Karpas-422 (cell line): Measurements from ENCODE around the gene IER5. TPM values are rescaled to one million over a fixed set of nuclear protein-coding genes. Genes with fewer than 3 reads are reported as not detected.

Experiments
- DNase-seq: peaks from one replicate; pipeline ENCODE4 v3.0.0-alpha.2; 2015
- H2AFZ ChIP-seq: fragments of 200-600 bp; sonication (generic); 2 replicates; pipeline ENCODE4 v1.6.1; 2014; ENCODE audit warnings: antibody characterized with exemption, low read length, mixed read lengths
- H3K27ac ChIP-seq: fragments of 200-600 bp; sonication (generic); 2 replicates; pipeline ENCODE4 v1.5.1; 2014; ENCODE audit warnings: mild to moderate bottlenecking, low read length, moderate library complexity
- H3K27me3 ChIP-seq: fragments of 200-600 bp; sonication (generic); 2 replicates; pipeline ENCODE4 v1.6.1; 2014; ENCODE audit warnings: low read length, mixed read lengths
- H3K36me3 ChIP-seq: fragments of 200-600 bp; sonication (generic); 2 replicates; pipeline ENCODE4 v1.6.1; 2014; ENCODE audit warnings: low read length, mixed read lengths; ENCODE audit not compliant: insufficient read depth
- H3K4me1 ChIP-seq: fragments of 200-600 bp; sonication (generic); 2 replicates; pipeline ENCODE4 v1.6.1; 2014; ENCODE audit warnings: mild to moderate bottlenecking, low read length, mixed read lengths
- H3K4me2 ChIP-seq: fragments of 200-600 bp; sonication (generic); 2 replicates; pipeline ENCODE4 v1.6.1; 2014; ENCODE audit warnings: low read length, low read depth, mild to moderate bottlenecking; ENCODE audit not compliant: poor library complexity, severe bottlenecking
- H3K4me3 ChIP-seq: fragments of 200-600 bp; sonication (generic); 2 replicates; pipeline ENCODE4 v1.5.1; 2014; ENCODE audit warnings: mild to moderate bottlenecking, antibody characterized with exemption, low read length, mixed read lengths
- H3K79me2 ChIP-seq: fragments of 200-600 bp; sonication (generic); 2 replicates; pipeline ENCODE4 v1.6.1; 2014; ENCODE audit warnings: mild to moderate bottlenecking, low read length, mixed read lengths
- H3K9ac ChIP-seq: fragments of 200-600 bp; sonication (generic); 2 replicates; pipeline ENCODE4 v1.6.0; 2014; ENCODE audit warnings: low read length
- H3K9me2 ChIP-seq: fragments of 200-600 bp; sonication (generic), shearing (Covaris generic); replicated peaks from 2 replicates; pipeline ENCODE4 v1.6.0; 2014; ENCODE audit warnings: mild to moderate bottlenecking, low read length, moderate library complexity; ENCODE audit not compliant: insufficient read depth
- H3K9me3 ChIP-seq: fragments of 300-700, 200-600 bp; sonication (generic); 2 replicates; pipeline ENCODE4 v1.6.1; 2014; ENCODE audit warnings: low read length, mixed read lengths
- H4K20me1 ChIP-seq: fragments of 200-600 bp; sonication (generic); 2 replicates; pipeline ENCODE4 v1.6.1; 2014; ENCODE audit warnings: mild to moderate bottlenecking, antibody characterized with exemption, low read length, low read depth; ENCODE audit not compliant: insufficient read depth
- total RNA-seq: library from RNA; depleted of rRNA; stranded (reverse); fragments of >200 nt; shearing (Covaris generic); gene quantifications from 2 replicates; pipeline ENCODE4 v1.2.3, GENCODE V29; 2014; ENCODE audit warnings: low replicate concordance

The IER5 gene
- total RNA-seq, 1 experiment from 2014 or later: 5.3 TPM

GRCh38 chr1:181117648-181118449, 29.3 kb downstream of the IER5 start:
- no peaks in the 10 kb centered on the region for H3K79me2 ChIP-seq
- no peak overlapping the region for H3K27ac ChIP-seq
- no peaks in the 10 kb centered on the region for H3K9me3 ChIP-seq
- H3K4me1 ChIP-seq: peaks cover 5% of the 10 kb centered on the region
- no peaks in the 10 kb centered on the region for H3K9me2 ChIP-seq
- no peaks in the 10 kb centered on the region for H4K20me1 ChIP-seq
- no peak for DNase-seq
- no peak overlapping the region for H3K9ac ChIP-seq
- no peak overlapping the region for H3K4me3 ChIP-seq
- no peak overlapping the region for H2AFZ ChIP-seq
- H3K36me3 ChIP-seq: no peaks in the 10 kb centered on the region
- H3K4me2 ChIP-seq: no peak overlapping the region
- no peaks in the 10 kb centered on the region for H3K27me3 ChIP-seq

GRCh38 chr1:181119093-181119989, 30.8 kb downstream of the IER5 start:
- no peaks in the 10 kb centered on the region for H4K20me1 ChIP-seq
- no peak overlapping the region for H2AFZ ChIP-seq
- no peaks in the 10 kb centered on the region for H3K9me3 ChIP-seq
- no peak overlapping the region for H3K27ac ChIP-seq
- no peak overlapping the region for H3K4me3 ChIP-seq
- H3K4me1 ChIP-seq: peaks cover 5% of the 10 kb centered on the region
- H3K4me2 ChIP-seq: no peak overlapping the region
- no peak overlapping the region for H3K9ac ChIP-seq
- H3K9me2 ChIP-seq: no peaks in the 10 kb centered on the region
- H3K27me3 ChIP-seq: no peaks in the 10 kb centered on the region
- no peak for DNase-seq
- no peaks in the 10 kb centered on the region for H3K36me3 ChIP-seq
- no peaks in the 10 kb centered on the region for H3K79me2 ChIP-seq

DNA sequence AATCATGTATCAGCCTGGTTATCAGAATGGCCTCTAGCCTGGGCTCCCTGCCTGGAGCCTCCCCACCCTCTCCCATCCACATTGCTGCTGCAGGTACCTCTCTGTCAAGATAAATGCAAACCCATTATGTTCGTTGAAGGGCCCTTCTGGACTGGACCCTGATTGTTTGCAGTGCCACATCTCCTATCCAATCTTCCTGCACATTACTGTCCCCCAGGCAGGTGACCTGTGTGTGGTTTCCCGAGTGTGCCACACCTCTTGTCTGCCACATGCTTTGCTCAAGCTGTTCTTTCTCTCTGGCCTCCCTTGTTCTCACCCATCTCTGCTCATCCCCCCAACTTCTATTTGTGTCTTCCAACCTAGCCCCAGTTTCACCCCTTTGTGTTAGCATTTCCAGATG, 32.4 kb downstream of the IER5 start:
- Histone ChIP-seq H3K4me1 (no peaks in the 10 kb centered on the region), H3K9me3 (no peaks in the 10 kb centered on the region), H4K20me1 (no peaks in the 10 kb centered on the region), H2AFZ (no peak overlapping the region), H3K9ac (no peak overlapping the region), H3K4me3 (no peak overlapping the region), H3K9me2 (no peaks in the 10 kb centered on the region), H3K27ac (no peak overlapping the region), H3K36me3 (no peaks in the 10 kb centered on the region), H3K27me3 (no peaks in the 10 kb centered on the region), H3K4me2 (no peak overlapping the region), H3K79me2 (no peaks in the 10 kb centered on the region)
- DNase-seq: no peak

GRCh38 chr1:181121498-181121897, 33.0 kb downstream of the IER5 start:
- Histone ChIP-seq H3K27ac (no peak overlapping the region), H4K20me1 (no peaks in the 10 kb centered on the region), H3K4me3 (no peak overlapping the region), H3K9ac (no peak overlapping the region), H3K4me1 (no peaks in the 10 kb centered on the region), H2AFZ (no peak overlapping the region), H3K9me2 (no peaks in the 10 kb centered on the region), H3K9me3 (no peaks in the 10 kb centered on the region), H3K36me3 (no peaks in the 10 kb centered on the region), H3K79me2 (no peaks in the 10 kb centered on the region), H3K27me3 (no peaks in the 10 kb centered on the region), H3K4me2 (no peak overlapping the region)
- no peak for DNase-seq

- DNase-seq: no peak
- H3K79me2 ChIP-seq: no peaks in the 10 kb centered on the region
- no peaks in the 10 kb centered on the region for H3K27me3 ChIP-seq
- no peaks in the 10 kb centered on the region for H4K20me1 ChIP-seq
- no peaks in the 10 kb centered on the region for H3K36me3 ChIP-seq
- H3K9me3 ChIP-seq: no peaks in the 10 kb centered on the region
- no peaks in the 10 kb centered on the region for H3K9me2 ChIP-seq
- H3K27ac ChIP-seq: no peak overlapping the region
- no peak overlapping the region for H3K9ac ChIP-seq
- H3K4me2 ChIP-seq: no peak overlapping the region
- no peak overlapping the region for H3K4me3 ChIP-seq
- no peaks in the 10 kb centered on the region for H3K4me1 ChIP-seq
- no peak overlapping the region for H2AFZ ChIP-seq
Measured at GRCh38 chr1:181122222-181122621, 33.7 kb downstream of the IER5 start.

GRCh38 chr1:181123173-181123572, 34.7 kb downstream of the IER5 start:
- Histone ChIP-seq H3K4me1 (peaks cover under 1% of the 10 kb centered on the region; the same call in 1 of the 2 replicates), H3K27me3 (no peaks in the 10 kb centered on the region), H3K79me2 (no peaks in the 10 kb centered on the region), H3K36me3 (no peaks in the 10 kb centered on the region), H3K27ac (no peak overlapping the region), H3K4me2 (no peak overlapping the region), H4K20me1 (peaks cover 2% of the 10 kb centered on the region; the same call in 1 of the 2 replicates), H3K9me2 (no peaks in the 10 kb centered on the region), H3K9me3 (no peaks in the 10 kb centered on the region), H2AFZ (no peak overlapping the region), H3K4me3 (no peak overlapping the region), H3K9ac (no peak overlapping the region)
- DNase-seq: no peak

DNA sequence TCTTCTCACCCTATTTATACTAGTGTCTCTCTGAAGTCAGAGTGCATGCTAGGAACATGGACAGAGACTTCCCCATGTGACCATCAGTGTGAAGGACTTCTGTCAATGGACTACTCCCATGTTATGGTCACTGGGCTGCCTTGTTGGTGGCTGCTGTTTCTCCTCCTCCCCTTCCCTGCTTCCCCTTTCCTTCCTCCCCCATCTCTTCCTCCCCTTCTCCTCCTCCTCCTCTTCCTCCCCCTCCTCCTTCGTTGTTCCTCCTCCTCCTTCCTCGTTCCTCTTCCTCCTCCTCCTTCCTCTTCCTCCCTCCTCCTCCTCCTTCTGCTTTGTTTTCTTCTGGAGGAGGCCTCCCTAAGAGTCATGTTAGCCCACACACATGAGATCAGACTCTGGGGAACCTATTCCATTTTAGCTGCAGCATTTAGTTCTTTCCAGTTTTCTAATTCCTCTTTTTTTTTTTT, 35.8 kb downstream of the IER5 start:
- Histone ChIP-seq H2AFZ (no peak overlapping the region), H3K27me3 (no peaks in the 10 kb centered on the region), H3K79me2 (no peaks in the 10 kb centered on the region), H3K9me3 (no peaks in the 10 kb centered on the region), H3K9ac (no peak overlapping the region), H3K4me1 (peaks cover 12% of the 10 kb centered on the region), H3K4me2 (no peak overlapping the region), H4K20me1 (peaks cover 6% of the 10 kb centered on the region; the same call in 1 of the 2 replicates), H3K4me3 (no peak overlapping the region), H3K36me3 (no peaks in the 10 kb centered on the region), H3K9me2 (no peaks in the 10 kb centered on the region), H3K27ac (no peak overlapping the region)
- no peak for DNase-seq

- Histone ChIP-seq H4K20me1 (peaks cover 6% of the 10 kb centered on the region; the same call in 1 of the 2 replicates), H3K27me3 (no peaks in the 10 kb centered on the region), H3K79me2 (no peaks in the 10 kb centered on the region), H2AFZ (no peak overlapping the region), H3K4me2 (no peak overlapping the region), H3K4me1 (peaks cover 28% of the 10 kb centered on the region), H3K9ac (no peak overlapping the region), H3K4me3 (no peak overlapping the region), H3K9me2 (no peaks in the 10 kb centered on the region), H3K36me3 (no peaks in the 10 kb centered on the region), H3K27ac (no peak overlapping the region), H3K9me3 (no peaks in the 10 kb centered on the region)
- no peak for DNase-seq
Measured at GRCh38 chr1:181126289-181126688, 37.8 kb downstream of the IER5 start.
